Measurements from ENCODE around the gene SPATA16.
A peak's percentile ranks its signal among the peaks of the same experiment; 100 is the strongest.
"Not testable (repeated sequence)": the region's sequence is repeated elsewhere in the genome, so short reads cannot be mapped to it uniquely, and the experiment has no call there.

SPATA16 gene

GRCh38 chr3:172931746-172932285 is 209.2 kb downstream of the SPATA16 start:
- DNase-seq: no peak

DNA sequence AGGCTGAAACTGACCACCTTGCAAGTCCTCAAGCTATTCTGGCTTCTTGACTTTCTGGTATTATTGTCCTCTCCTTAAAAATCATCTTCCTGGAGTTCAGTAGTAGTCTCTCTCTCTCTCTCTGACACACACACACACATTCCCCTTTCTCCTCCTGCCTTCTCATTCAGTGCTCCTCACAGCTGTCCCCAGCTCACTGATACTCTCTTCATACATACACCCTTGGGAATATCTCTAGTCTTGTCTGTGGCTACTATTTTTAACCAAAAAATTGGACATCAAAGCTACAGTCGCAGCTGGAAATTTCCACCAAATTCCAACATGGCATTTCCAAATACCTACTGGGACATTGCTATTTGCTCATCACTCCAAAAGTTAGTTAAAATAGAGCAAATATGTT is 211.6 kb downstream of the SPATA16 start:
- DNase-seq: no peak

GRCh38 chr3:172924546-172924945 is 216.5 kb downstream of the SPATA16 start:
- no peak for DNase-seq

DNA sequence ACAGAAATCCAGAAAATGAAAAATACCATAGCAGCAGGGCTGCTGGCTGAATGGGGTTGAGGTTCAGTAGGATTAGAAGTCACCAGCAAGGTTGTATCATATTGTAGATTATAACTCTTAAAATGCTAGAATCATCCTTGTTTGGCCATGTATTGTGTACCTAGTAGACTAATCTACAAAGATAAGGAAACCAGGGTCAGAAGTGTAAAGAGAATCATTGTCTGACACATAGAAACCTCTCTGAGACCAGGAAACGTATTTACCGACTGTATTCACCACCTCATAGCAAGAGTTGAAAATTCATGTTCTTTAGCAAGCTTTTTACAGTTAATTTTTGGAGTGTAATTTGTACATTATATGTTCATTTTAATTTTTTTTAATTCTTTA is 221.7 kb downstream of the SPATA16 start:
- DNase-seq: no peak

- no peak for DNase-seq
Observed at GRCh38 chr3:172918568-172919296, 222.3 kb downstream of the SPATA16 start.

DNA sequence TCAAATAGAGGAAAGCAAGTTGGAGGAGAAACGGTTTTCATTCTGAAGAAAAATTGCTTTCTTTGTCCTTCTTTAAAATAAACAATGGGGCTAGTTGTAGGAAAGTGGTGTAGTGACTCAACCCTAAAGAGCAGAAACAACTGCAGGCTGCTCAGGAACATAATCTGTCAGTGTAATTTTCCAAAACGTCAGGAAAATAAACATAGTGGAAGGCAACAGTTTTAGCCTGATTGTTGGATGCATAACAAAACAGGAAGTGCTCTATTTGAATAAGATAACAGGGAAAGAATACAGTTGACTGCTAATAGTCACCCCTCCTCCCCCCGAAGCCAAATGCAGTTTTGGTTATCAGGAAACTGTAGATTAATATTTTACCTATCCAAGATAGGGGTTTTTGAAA is 222.9 kb downstream of the SPATA16 start:
- DNase-seq: peak; percentile 18

DNA sequence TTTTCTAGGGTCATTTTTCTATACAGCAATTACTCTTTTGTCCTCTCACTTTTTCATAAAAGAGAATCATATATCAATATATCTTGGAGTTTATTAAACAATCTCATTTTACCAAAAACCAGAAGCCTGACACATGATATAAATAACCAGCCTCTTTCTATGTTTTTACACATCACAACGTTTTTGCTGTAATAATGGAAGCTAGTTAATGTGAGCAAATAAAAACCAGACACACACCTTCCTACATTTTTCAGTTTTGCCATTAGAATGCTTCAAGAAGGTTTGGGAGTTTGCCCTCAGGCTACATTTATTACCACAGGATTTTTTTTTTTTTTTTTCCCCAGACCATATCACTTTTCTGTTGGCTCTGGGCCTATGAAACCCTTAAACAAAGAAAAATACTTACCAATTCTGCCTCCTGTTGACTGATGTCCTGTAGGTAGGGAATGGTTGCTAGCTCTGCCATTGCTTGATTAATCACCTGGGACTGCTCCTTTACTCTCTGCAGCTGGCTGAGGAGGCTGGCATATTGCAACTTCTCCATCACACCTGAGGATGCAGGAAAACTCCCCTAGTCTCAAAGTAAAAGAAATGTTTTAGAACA is 225.0 kb downstream of the SPATA16 start:
- no peak for DNase-seq

DNA sequence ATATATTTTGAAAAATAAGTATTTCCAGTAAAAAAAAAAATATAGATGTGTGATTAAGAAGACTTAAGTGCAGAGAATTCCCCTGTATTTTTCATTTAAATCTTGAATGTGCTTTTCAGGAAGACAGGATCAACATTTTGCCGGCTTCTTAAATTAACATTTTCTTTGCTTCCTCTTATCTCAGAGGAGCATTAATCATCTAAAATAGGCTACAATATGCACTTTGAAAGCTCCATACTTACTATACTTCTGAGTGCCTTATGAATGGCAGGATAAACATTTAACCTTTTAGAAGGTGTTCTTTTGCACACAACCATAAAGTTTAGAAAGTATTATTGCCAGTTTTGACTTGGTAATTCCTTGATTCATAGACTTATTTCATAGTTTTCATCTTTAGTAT is 226.2 kb downstream of the SPATA16 start:
- DNase-seq: no peak

- DNase-seq: no peak
Observed at GRCh38 chr3:172913911-172914655, 227.0 kb downstream of the SPATA16 start.

- no peak for DNase-seq
Observed at GRCh38 chr3:172911142-172911541, 229.9 kb downstream of the SPATA16 start.

DNA sequence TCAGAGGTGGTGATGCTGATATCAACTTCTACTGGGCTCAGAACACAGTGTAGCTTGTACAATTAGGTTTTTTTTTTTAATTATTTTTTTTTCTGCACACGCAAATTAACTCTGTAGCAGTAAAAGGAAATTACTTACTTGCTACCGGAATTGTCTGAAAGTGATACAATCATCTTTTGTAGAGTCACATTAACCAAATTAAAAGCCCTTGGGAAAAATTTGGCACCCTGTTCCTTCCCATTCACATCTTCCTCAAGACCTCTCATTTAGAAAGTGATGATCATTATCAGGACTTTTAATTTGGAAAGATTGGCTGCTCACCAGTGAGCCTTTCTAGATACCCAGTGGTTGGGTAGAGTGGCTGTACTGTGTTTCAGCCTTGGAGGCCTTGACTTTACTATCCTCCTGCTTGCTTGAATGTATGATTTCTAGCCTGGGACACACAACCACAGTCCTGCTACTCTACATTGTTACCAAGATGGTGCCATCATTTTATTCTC is 232.2 kb downstream of the SPATA16 start:
- DNase-seq: no peak

DNA sequence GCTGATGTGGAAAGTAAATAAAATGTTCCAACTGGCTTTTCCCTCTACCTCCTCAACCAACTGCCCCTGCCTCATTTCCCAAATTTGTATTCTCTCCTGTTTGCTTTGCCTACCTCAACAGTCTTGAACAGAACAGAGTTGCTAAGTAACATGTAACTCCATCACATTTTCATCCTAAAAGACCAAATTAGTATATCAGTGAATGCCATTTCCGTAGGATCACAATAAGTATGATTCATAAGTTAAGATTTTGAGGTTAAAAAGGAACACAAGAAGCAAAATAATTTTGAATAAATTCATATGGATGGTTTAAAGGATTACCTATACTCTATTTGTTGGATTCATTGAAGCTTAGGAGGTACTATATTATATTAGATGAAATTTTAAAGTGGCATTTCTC is 235.6 kb downstream of the SPATA16 start:
- peak; percentile 13 for DNase-seq

DNA sequence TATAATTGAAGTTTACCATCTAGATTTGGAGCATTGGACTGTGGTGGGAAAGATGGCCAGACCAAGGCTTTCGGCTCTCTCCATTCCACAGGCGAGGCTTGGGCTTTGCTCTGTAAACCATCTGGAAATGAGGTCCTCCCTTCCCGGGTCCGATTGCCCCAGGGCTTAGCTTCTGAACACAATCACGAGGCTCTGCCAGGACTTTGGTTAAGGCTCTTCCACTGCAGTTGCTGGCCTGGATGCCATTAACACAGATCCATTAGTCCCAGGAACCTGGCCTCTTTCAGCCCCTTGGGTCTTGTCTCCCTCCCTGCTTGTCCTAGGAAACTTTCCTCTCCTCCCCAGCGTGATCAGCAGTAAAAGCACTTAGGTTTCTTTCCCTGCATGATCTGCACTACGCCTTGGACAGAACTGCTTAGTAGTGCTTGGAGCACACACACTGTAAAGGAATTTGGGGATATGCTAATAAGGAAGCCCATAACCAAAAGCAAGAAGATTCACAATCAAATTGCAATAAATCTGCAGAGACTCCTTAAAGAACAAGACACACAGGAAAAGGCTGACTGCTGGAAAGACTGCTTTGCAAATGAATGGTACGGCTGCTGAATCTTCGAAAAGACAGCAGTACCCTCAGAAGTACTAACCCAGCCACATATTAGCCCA is 236.2 kb downstream of the SPATA16 start:
- peak; percentile 57 for DNase-seq

DNA sequence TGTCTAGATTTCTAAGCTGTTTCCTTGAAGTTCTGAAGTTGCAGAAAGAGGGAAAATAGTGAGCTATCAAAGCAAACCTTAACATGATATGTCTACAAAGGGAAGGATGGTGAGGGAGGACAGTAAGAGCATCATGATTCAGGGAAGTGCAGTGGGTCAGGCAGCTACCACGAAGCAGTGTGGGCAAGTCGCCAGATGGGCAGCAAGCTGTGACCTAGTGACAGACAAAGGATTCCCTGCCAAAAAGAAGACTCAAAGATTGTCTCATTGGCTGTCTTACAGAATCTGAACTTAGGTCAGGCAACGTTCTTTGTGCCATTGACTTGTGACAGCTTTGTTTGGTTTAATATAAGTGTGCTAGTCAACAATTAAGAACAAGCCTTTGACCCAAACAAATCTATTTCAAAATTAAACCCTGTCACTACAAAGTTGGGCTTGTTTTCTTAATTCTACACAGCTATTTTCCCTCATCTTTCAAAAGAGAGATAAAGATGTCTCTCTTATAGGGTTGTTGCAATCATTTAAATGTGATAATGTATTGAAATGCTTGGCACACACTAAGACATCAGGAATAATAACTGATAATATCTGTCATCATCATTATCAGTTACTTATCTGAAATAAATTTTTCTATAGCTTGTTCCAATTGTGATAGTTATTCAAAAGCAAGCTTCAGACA is 237.3 kb downstream of the SPATA16 start:
- no peak for DNase-seq

- DNase-seq: peak; percentile 78
Observed at GRCh38 chr3:172892158-172892557, 248.9 kb downstream of the SPATA16 start.

DNA sequence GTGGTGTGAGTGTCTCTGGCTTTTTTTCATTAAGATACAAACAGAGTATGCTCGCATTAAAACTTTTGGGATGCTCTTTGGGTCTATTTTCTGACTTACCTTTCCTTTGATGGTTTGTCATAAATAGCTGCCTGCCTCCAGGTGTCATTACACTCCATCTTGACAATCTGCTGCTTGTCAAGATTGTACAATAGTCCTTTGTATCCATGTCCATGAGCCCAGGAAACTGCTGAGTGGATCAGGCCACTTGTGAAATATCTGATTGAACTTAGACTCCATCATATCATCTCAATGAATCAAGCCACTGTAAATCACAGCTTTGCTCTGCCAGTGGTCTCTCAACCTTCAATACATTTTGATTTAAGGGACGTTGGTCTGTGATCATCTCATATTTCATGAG is 255.3 kb downstream of the SPATA16 start:
- DNase-seq: no peak

GRCh38 chr3:172882563-172882962 is 258.5 kb downstream of the SPATA16 start:
- no peak for DNase-seq

DNA sequence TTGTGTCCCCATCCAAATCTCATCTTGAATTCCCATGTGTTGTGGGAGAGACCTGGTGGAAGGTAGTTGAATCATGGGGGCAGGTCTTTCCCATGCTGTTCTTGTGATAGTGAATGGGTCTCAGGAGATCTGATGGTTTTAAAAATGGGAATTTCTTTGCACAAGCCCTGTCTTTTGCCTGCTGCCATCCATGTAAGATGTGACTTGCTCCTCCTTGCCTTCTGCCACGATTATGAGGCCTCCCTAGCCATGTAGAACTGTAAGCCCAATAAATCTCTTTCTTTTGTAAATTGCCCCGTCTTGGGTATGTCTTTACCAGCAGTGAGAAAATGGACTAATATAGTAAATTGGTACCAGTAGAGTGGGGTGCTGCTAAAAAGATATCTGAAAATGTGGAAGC is 261.7 kb downstream of the SPATA16 start:
- not testable (repeated sequence) for DNase-seq

- DNase-seq: no peak
Observed at GRCh38 chr3:172877011-172877410, 264.0 kb downstream of the SPATA16 start.

- no peak for DNase-seq
Observed at GRCh38 chr3:172876297-172876696, 264.7 kb downstream of the SPATA16 start.

DNA sequence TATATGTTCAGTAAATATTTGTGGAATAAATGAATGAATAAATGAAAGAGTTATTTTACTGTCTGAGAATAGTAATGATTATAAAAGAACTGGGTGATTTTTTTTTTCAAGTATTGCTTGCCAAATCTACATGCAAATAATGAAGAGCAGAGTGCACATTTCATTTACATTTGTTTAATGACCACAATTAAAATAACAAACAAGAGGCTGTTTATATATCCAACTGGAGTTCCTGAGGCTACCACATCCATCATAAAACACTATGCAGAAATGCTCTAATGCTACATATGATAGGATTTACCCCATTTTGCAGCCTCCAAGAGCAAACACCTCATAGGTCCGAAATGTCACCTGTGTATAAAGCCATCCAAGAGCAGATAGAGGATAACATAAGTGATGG is 266.0 kb downstream of the SPATA16 start:
- no peak for DNase-seq

- peak; percentile 16 for DNase-seq
Observed at GRCh38 chr3:172869784-172870518, 271.1 kb downstream of the SPATA16 start.
